PC-9 (cell line): ENCODE measurements around the gene TOP1.

Experiments used
- EZH2 ChIP-seq: fragments of 200-600 bp; sonication (generic); IDR thresholded peaks from 2 replicates; pipeline ENCODE4 v1.8.0; 2017; ENCODE audit warnings: antibody characterized with exemption, low read depth
- TF ChIP-seq, protein P1 (sequence below): fragments of 200-600 bp; sonication (generic); conservative IDR thresholded peaks from 2 replicates; pipeline ENCODE4 v1.6.1; 2017; ENCODE audit warnings: mixed run types, antibody characterized with exemption, mild to moderate bottlenecking, moderate library complexity

GRCh38 chr20:41032271-41032670 lies 3.6 kb downstream of the TOP1 start:
- TF ChIP-seq, protein P1, sequence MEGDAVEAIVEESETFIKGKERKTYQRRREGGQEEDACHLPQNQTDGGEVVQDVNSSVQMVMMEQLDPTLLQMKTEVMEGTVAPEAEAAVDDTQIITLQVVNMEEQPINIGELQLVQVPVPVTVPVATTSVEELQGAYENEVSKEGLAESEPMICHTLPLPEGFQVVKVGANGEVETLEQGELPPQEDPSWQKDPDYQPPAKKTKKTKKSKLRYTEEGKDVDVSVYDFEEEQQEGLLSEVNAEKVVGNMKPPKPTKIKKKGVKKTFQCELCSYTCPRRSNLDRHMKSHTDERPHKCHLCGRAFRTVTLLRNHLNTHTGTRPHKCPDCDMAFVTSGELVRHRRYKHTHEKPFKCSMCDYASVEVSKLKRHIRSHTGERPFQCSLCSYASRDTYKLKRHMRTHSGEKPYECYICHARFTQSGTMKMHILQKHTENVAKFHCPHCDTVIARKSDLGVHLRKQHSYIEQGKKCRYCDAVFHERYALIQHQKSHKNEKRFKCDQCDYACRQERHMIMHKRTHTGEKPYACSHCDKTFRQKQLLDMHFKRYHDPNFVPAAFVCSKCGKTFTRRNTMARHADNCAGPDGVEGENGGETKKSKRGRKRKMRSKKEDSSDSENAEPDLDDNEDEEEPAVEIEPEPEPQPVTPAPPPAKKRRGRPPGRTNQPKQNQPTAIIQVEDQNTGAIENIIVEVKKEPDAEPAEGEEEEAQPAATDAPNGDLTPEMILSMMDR = no peak
- no peak for TF ChIP-seq EZH2
